Measurements from ENCODE around the gene ZNF688. TPM values are rescaled to one million over a fixed set of nuclear protein-coding genes. Genes with fewer than 3 reads are reported as not detected.

Gene ZNF688
- total and polyA plus RNA-seq, 4 donors = 8.6 to 23.3 (median 16.5) TPM

- H3K36me3 ChIP-seq (ENCODE audit: control insufficient read depth in 4 of 4, insufficient read depth in 4 of 4, low read length in 4 of 4) = peaks cover 4 to 13% (median 9%) of the 10 kb centered on the region in 4 donors
- H3K4me1 ChIP-seq (ENCODE audit: control insufficient read depth in 5 of 5, insufficient read depth in 5 of 5, low read length in 5 of 5) = peaks cover 0 to 12% (median 2%) of the 10 kb centered on the region in 5 donors
- DNase-seq (peak; percentile 50 to 60 (median 59)), ATAC-seq (ENCODE audit: insufficient read depth, low FRiP score) (peak; percentile 60)
- peak overlapping the region; percentile 81 for H3K4me3 ChIP-seq
- WGBS, 2 donors = 12 to 14% methylated on average over 39 to 40 of the region's 40 CpGs
- TF ChIP-seq CTCF (IDR thresholded peaks at IDR 0.05; ENCODE audit: control extremely low read depth, extremely low read depth) = no peak
- H3K9ac ChIP-seq (ENCODE audit: insufficient read depth in 1 of 2, low read length in 2 of 2) = peak overlapping the region; percentile 92 to 94
- no peaks in the 10 kb centered on the region for H3K27me3 ChIP-seq (ENCODE audit: control insufficient read depth in 3 of 3, insufficient read depth in 3 of 3, low read length in 2 of 3)
- no peaks in the 10 kb centered on the region for H3K9me3 ChIP-seq (ENCODE audit: control insufficient read depth in 4 of 4, insufficient read depth in 3 of 4, low read length in 3 of 4)
- peak overlapping the region; percentile 96 for H3K27ac ChIP-seq (ENCODE audit: low read depth in 1 of 2, low read length in 1 of 2)
Observed at GRCh38 chr16:30609002-30609925, 37.8 kb upstream of the ZNF688 start.

- H3K27me3 ChIP-seq (ENCODE audit: control insufficient read depth in 3 of 3, insufficient read depth in 3 of 3, low read length in 2 of 3) = no peaks in the 10 kb centered on the region
- no peak overlapping the region for H3K9ac ChIP-seq (ENCODE audit: insufficient read depth in 1 of 2, low read length in 2 of 2)
- peaks cover 0 to 12% (median 2%) of the 10 kb centered on the region in 5 donors for H3K4me1 ChIP-seq (ENCODE audit: control insufficient read depth in 5 of 5, insufficient read depth in 5 of 5, low read length in 5 of 5)
- no peak for TF ChIP-seq CTCF (IDR thresholded peaks at IDR 0.05; ENCODE audit: control extremely low read depth, extremely low read depth)
- no peak for DNase-seq
- no peaks in the 10 kb centered on the region for H3K9me3 ChIP-seq (ENCODE audit: control insufficient read depth in 4 of 4, insufficient read depth in 3 of 4, low read length in 3 of 4)
- no peak overlapping the region for H3K4me3 ChIP-seq
- WGBS, 2 donors = 95 to 98% methylated on average over 3 of the region's 3 CpGs
- ATAC-seq (ENCODE audit: insufficient read depth, low FRiP score) = no peak
- H3K36me3 ChIP-seq (ENCODE audit: control insufficient read depth in 4 of 4, insufficient read depth in 4 of 4, low read length in 4 of 4) = peaks cover 11 to 24% (median 17%) of the 10 kb centered on the region in 4 donors
- no peak overlapping the region for H3K27ac ChIP-seq (ENCODE audit: low read depth in 1 of 2, low read length in 1 of 2)
Observed at GRCh38 chr16:30606004-30606403, 34.5 kb upstream of the ZNF688 start.

- no peaks in the 10 kb centered on the region for H3K27me3 ChIP-seq (ENCODE audit: control insufficient read depth in 3 of 3, insufficient read depth in 3 of 3, low read length in 2 of 3)
- ATAC-seq (ENCODE audit: insufficient read depth, low FRiP score) (no peak), DNase-seq (no peak)
- no peak overlapping the region for H3K27ac ChIP-seq (ENCODE audit: low read depth in 1 of 2, low read length in 1 of 2)
- H3K36me3 ChIP-seq (ENCODE audit: control insufficient read depth in 4 of 4, insufficient read depth in 4 of 4, low read length in 4 of 4) = peaks cover 11 to 24% (median 17%) of the 10 kb centered on the region in 4 donors
- H3K9ac ChIP-seq (ENCODE audit: insufficient read depth in 1 of 2, low read length in 2 of 2) = no peak overlapping the region
- no peak for TF ChIP-seq CTCF (IDR thresholded peaks at IDR 0.05; ENCODE audit: control extremely low read depth, extremely low read depth)
- WGBS, 2 donors = 61 to 76% methylated on average over 14 to 15 of the region's 15 CpGs
- H3K4me3 ChIP-seq = no peak overlapping the region
- H3K4me1 ChIP-seq (ENCODE audit: control insufficient read depth in 5 of 5, insufficient read depth in 5 of 5, low read length in 5 of 5) = peaks cover 0 to 9% (median 2%) of the 10 kb centered on the region in 5 donors
- no peaks in the 10 kb centered on the region for H3K9me3 ChIP-seq (ENCODE audit: control insufficient read depth in 4 of 4, insufficient read depth in 3 of 4, low read length in 3 of 4)
Observed at GRCh38 chr16:30605158-30605557, 33.6 kb upstream of the ZNF688 start.

Data from lung (tissue), 12 donors.